HAP-1 (cell line): ENCODE measurements around the gene ATP2C2.
"Not testable (repeated sequence)": the region's sequence is repeated elsewhere in the genome, so short reads cannot be mapped to it uniquely, and the experiment has no call there.

Source experiments
- DNase-seq, 2 experiments: peaks; one replicate each; pipeline ENCODE4 v3.0.0-alpha.2; 2016 to 2020; ENCODE audit warnings: low spot score in 2 of 2
- H3K27me3 ChIP-seq: fragments of 250-450 bp; sonication (Bioruptor Pico); 2 replicates; pipeline ENCODE4 v1.5.1; 2020; ENCODE audit warnings: low read depth, mild to moderate bottlenecking, moderate library complexity
- H3K36me3 ChIP-seq: fragments of 250-450 bp; sonication (Bioruptor Pico); replicated peaks from 2 replicates; pipeline ENCODE4 v1.5.1; 2020; ENCODE audit warnings: mild to moderate bottlenecking
- H3K4me1 ChIP-seq: fragments of 250-450 bp; sonication (Bioruptor Pico); 2 replicates; pipeline ENCODE4 v1.5.1; 2020; ENCODE audit warnings: mild to moderate bottlenecking
- H3K4me3 ChIP-seq: fragments of 250-450 bp; sonication (Bioruptor Pico); 2 replicates; pipeline ENCODE4 v1.5.1; 2020; ENCODE audit warnings: mild to moderate bottlenecking, moderate library complexity
- H3K9me3 ChIP-seq: fragments of 250-450 bp; sonication (Bioruptor Pico); 2 replicates; pipeline ENCODE4 v1.5.1; 2020; ENCODE audit warnings: mild to moderate bottlenecking, moderate library complexity
- in situ Hi-C: fragments of 300-500 bp; cut with MboI; formaldehyde crosslinking; loops from 3 replicates; pipeline ENCODE4 v1.14.3; 2020; ENCODE audit warnings: low sequenced_read_pairs, inconsistent platforms, mixed read lengths

ATP2C2 gene

DNA sequence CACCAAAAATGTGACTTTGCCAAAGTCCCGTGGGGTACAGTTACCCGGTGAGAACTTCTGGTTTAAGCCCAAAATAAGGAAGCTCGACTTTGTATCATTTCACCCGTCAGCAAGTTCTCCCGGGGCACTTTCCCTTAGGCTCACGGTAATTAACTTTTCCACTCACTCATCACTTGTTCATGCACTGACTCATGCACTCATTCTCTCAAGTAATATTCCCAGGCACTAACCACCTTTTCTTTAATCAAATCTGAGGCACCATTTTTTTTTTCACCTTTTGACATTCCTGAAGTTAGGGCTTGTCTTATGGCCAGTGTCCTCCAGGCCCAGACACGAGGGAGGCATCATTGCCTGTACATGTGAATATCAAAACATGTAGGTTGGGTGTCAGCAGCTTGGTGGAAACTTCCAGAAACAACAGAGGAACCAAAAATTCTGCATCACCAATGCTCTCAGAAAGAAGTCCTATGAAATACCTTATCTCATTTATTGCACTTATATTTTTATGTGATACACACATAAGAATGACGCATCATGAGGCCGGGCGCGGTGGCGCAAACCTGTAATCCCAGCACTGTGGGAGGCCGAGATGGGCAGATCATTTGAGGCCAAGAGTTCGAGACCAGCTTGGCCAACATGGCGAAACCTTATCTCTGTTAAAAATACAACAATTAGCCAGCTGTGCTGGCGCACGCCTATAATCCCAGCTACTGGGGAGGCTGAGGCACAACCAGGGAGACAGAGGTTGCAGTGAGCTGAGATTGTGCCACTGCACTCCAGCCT lies 36.1 kb upstream of the ATP2C2 start:
- in situ Hi-C loops, result no loop called here
- DNase-seq, result no peak
- H3K4me3 ChIP-seq, result no peak overlapping the region
- no peaks in the 10 kb centered on the region for H3K27me3 ChIP-seq
- no peaks in the 10 kb centered on the region; the same call in 1 of the 2 replicates for H3K9me3 ChIP-seq
- no peaks in the 10 kb centered on the region for H3K4me1 ChIP-seq
- H3K36me3 ChIP-seq, result no peaks in the 10 kb centered on the region

DNA sequence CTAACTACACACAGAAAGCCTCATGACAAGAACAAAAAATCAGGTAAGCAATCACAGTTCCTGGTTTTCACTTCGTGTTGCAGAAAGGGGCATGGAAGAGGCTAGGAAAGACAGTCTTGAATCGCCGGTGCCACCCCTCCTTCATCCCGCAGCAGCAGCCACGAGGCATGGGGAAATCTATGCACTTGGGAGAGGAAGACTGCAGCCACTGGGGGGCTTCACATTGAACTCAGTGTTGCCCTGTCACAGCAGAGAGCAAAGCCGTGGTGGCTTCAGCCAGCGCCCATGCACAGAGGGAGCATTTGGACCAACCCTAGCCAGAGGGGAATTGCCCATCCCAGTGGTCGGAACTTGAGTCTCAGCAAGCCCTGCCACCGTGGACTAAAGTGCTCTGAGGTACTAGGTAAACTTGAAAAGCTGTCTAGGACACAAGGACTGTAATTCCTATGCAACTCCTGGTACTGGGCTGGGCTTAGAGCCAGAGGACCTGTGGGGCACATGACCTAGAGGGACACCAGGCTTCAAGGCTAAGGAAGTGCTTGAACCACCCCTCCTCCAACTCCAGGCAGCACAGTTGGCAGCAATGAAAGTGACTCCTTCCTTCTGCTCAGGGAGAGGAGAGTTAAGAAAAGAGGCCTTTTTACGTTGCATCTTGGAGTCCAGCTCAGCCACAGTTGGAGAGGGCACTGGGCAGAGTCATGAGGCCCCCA lies 35.2 kb upstream of the ATP2C2 start:
- Histone ChIP-seq H3K36me3 (no peaks in the 10 kb centered on the region), H3K27me3 (no peaks in the 10 kb centered on the region), H3K4me1 (no peaks in the 10 kb centered on the region), H3K9me3 (peaks cover 2% of the 10 kb centered on the region; the same call in 1 of the 2 replicates), H3K4me3 (no peak overlapping the region)
- no peak for DNase-seq
- in situ Hi-C loops, result no loop called here

DNA sequence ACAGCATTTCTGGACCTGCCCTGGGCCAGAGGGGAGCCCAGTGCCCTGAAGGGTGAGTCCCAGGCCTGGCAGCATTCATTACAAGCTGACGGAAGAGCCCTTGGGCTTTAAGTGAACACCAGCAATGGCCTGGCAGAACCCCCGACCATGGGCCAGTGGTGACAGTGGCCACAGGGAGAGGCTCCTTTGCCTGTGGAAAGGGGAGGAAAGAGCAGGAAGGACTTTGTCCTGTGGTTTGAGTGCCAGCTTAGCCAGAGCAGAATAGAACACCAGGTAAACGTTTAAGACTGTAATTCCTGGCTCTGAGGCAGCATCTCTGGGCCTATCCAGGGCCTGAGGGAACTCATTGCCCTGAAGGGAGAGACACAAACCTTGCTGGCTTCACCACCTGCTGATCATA lies 34.3 kb upstream of the ATP2C2 start:
- in situ Hi-C loops, result no loop called here
- Histone ChIP-seq H3K36me3 (no peaks in the 10 kb centered on the region), H3K27me3 (no peaks in the 10 kb centered on the region; the same call in 1 of the 2 replicates), H3K9me3 (peaks cover 2% of the 10 kb centered on the region; the same call in 1 of the 2 replicates), H3K4me3 (no peak overlapping the region), H3K4me1 (no peaks in the 10 kb centered on the region)
- no peak for DNase-seq

DNA sequence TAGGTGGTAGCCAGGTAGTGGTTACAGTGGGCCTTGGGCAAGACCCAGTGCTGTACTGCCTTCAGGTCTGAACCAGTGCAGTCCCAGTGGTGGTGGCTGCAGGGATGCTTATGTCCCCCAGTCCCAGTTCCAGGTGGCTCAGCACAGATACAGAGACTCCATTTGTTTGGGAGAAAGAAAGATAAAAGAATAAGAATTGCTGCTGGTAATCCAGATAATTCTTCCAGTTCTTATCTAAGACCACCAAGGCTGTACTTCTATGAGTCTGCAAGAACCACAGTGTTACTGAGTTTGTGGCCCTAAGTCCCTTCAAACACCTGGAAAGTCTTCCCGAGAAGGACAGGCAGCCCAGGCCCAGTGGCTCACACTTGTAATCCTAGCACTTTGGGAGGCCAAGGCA lies 33.9 kb upstream of the ATP2C2 start:
- H3K9me3 ChIP-seq, result peaks cover 2% of the 10 kb centered on the region; the same call in 1 of the 2 replicates
- no peak overlapping the region for H3K4me3 ChIP-seq
- no peaks in the 10 kb centered on the region for H3K4me1 ChIP-seq
- in situ Hi-C loops, result no loop called here
- no peaks in the 10 kb centered on the region; the same call in 1 of the 2 replicates for H3K27me3 ChIP-seq
- H3K36me3 ChIP-seq, result no peaks in the 10 kb centered on the region
- DNase-seq, result no peak

DNA sequence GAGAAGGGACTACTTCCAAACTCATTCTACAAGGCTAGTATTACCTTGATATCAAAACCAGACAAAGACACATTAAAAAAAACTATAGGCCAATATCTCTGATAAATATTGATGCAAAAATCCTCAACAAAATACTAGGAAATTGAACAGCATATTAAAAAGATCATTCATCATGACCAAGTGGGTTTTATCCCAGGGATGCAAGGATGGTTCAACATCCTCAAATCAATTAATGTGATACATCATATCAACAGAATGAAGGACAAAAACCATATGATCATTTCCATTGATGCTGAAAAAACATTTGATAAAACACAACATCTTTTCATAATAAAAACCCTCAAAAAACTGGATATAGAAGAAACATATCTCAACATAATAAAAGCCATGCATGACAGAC lies 31.1 kb upstream of the ATP2C2 start:
- in situ Hi-C loops, DNase-seq, H3K4me3 ChIP-seq, H3K27me3 ChIP-seq, H3K4me1 ChIP-seq, H3K9me3 ChIP-seq, H3K36me3 ChIP-seq: not testable (repeated sequence)

DNA sequence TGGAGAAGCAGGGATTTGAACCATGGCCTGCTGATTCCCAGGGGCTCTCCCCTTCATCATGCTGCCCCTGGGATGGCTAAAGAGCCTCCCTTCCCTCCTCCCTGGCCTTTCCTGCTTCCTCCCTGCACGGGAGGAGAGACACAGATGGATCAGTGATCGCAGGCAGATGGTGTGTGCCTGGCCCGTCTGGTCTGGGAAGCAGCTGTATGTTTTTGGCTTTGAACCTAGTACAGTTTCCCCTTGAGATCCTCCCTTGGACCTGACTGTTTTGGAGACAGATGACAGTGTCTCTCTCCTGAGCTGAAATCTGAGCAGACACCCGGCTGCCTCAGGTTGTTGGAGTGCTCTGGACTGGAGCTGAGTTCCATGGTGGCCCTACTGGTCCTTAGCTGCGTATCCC lies 29.0 kb upstream of the ATP2C2 start:
- Histone ChIP-seq H3K4me3 (no peak overlapping the region), H3K4me1 (no peaks in the 10 kb centered on the region), H3K27me3 (no peaks in the 10 kb centered on the region; the same call in 1 of the 2 replicates), H3K9me3 (peaks cover 2% of the 10 kb centered on the region; the same call in 1 of the 2 replicates), H3K36me3 (no peaks in the 10 kb centered on the region)
- in situ Hi-C loops, result no loop called here
- no peak for DNase-seq

DNA sequence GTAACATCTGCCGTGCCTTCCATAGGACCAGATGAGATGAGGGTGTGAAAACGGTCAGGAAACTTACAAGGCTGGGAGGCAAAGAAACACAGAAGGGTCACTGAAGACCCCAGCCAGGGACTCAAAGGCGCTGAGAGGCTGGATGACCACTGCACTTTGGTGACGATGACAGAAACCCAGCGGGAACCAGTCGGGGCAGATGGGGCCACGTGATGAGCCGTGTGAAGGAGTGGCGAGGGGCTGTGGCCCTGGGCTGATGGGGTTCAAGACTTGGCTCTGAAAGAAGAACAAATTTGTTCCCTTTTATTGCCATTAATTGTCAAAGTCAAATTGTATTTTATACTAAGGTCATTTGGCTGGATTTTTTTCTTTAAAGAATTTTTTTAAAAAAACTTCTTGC lies 28.6 kb upstream of the ATP2C2 start:
- no peak for DNase-seq
- peaks cover 2% of the 10 kb centered on the region; the same call in 1 of the 2 replicates for H3K9me3 ChIP-seq
- in situ Hi-C loops, result no loop called here
- H3K36me3 ChIP-seq, result no peaks in the 10 kb centered on the region
- H3K4me3 ChIP-seq, result no peak overlapping the region
- no peaks in the 10 kb centered on the region for H3K4me1 ChIP-seq
- no peaks in the 10 kb centered on the region; the same call in 1 of the 2 replicates for H3K27me3 ChIP-seq

DNA sequence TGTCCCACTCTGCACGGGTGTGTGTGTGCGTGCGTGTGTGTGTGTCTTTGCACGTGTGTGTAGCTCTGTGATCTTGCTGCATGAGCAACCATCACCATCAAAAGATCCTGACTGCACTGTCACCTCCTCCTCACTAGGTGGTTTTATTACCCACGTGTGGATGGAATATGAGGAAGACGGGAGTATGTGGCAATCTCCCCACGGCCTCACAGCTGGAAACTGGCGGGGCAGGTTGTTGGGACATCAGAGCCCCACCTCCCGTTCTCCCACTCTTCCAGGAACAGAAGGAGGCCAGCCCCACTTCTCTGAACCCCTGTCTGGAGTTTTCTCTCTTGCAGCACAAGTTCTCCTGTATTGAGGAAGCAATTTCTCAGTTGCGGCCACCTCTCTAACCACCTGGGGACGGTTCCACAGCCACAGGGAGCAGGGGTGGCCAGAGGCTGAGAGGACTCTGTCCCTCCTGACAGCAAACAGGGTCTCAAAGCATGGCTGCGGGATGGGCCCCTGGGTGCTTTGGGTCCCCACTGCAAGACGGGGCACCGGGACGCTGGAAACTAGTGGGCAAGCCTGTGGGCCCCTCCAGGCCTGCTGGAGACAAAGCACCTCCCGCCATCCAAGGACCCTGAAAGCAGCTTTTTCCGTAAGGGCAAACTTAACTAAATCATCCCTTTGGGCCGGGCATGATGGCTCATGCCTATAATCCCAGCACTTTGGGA lies 27.9 kb upstream of the ATP2C2 start:
- H3K36me3 ChIP-seq, result no peaks in the 10 kb centered on the region
- DNase-seq, result no peak
- no peaks in the 10 kb centered on the region; the same call in 1 of the 2 replicates for H3K27me3 ChIP-seq
- H3K4me1 ChIP-seq, result no peaks in the 10 kb centered on the region
- H3K4me3 ChIP-seq, result no peak overlapping the region
- in situ Hi-C loops, result no loop called here
- H3K9me3 ChIP-seq, result peaks cover 2% of the 10 kb centered on the region; the same call in 1 of the 2 replicates

DNA sequence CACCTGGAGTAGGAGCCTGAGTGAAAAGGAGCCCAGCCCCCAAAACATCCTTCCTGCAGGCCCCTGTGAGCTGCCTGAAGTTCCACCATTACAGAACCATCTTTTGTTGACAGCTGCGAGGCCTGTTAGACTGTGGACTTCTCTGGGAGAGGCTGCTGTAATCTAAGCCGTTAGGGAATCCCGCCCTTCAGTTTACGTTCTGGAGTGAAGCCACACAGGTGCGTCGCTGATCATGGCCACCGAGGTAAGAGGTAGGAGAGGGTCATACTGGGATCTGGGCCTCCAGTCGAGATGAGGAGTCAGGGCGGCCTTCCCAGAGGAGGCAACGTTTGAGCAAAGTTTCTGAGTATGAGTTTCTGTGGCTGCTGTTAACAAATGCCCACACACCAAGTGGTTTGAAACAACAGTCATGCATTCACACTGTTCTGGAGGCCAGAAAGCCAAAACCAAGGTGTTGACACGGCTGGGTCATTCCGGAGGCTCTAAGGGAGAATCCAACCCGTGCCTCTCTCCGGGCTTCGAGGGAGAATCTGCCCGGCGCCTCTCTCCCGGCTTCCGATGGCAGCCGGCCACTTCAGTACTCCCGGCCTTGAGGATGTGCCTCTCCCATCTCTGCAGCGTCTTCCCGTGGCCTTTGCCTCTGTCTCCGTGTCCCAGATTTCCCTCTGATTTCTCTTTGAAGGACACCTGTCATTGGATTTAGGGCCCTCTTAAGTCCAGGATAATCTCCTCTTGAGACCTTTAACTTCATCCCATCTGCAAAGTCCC lies 26.6 kb upstream of the ATP2C2 start:
- in situ Hi-C loops, result no loop called here
- Histone ChIP-seq H3K4me3 (no peak overlapping the region), H3K27me3 (no peaks in the 10 kb centered on the region; the same call in 1 of the 2 replicates), H3K36me3 (no peaks in the 10 kb centered on the region), H3K4me1 (no peaks in the 10 kb centered on the region), H3K9me3 (peaks cover 2% of the 10 kb centered on the region; the same call in 1 of the 2 replicates)
- no peak for DNase-seq

DNA sequence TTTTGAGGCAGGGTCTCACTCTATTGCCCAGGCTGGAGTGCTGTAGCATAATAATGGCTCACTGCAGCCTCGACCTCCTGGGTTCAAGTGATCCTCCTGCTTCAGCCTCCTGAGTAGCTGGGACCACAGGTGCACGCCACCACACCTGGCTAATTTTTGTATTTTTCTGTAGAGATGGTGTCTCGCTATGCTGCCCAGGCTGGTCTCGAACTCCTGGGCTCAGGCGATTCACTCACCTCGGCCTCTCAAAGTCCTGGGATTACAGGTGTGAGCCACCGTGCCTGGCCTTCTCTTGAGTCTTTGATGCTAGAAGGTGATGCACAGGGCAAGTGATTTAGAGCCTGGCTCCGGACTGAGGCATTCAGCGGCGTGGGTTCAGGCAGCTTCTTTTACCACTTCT lies 24.5 kb upstream of the ATP2C2 start:
- H3K9me3 ChIP-seq, result not testable (repeated sequence)

DNA sequence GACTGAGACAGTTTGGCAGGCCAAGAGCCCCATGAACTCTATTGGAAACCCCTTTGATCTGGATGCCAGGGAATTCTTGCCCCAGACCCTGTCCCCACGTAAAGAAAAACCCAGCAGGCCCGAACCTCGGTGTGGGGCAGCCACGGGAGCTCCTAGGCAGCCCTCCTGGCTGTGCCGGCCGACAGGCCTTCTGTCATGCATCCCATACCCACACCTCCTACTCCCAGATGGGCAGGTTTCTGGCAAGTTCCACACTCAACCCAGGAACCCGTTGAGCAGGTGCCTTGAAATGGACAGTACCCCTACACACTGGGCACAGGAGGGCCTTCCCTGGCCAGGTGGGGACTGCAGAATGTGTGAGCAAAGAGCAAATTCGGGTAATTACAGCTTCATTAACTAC lies 23.6 kb upstream of the ATP2C2 start:
- no peak for DNase-seq
- no peak overlapping the region for H3K4me3 ChIP-seq
- H3K4me1 ChIP-seq, result no peaks in the 10 kb centered on the region
- in situ Hi-C loops, result no loop called here
- no peaks in the 10 kb centered on the region for H3K27me3 ChIP-seq
- H3K9me3 ChIP-seq, result no peaks in the 10 kb centered on the region
- H3K36me3 ChIP-seq, result no peaks in the 10 kb centered on the region

More for the DNA sequence above, 24.5 kb upstream of the ATP2C2 start:
- H3K4me1 ChIP-seq, in situ Hi-C loops, H3K27me3 ChIP-seq, H3K4me3 ChIP-seq, H3K36me3 ChIP-seq, DNase-seq: not testable (repeated sequence)

DNA sequence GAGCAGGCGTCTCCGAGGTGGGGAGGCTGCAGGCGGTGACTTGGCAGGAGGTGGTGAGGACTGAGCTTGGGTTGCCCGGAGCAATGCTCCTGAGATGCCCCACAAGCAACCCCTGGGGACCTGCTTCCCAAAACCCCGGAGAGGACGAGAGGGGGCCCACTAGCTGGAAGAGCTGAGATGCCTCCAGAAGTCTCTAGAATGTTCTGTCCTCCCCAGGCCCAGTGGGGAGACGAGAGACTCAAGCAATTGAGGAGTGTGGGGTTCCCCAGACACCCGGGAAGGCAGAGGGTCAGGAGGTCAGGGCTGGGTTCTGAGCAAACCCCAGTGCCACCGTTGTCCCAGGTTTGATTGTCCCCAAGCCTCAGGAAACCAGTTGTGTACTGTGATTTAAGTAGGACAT lies 21.2 kb upstream of the ATP2C2 start:
- H3K27me3 ChIP-seq, result no peaks in the 10 kb centered on the region

DNA sequence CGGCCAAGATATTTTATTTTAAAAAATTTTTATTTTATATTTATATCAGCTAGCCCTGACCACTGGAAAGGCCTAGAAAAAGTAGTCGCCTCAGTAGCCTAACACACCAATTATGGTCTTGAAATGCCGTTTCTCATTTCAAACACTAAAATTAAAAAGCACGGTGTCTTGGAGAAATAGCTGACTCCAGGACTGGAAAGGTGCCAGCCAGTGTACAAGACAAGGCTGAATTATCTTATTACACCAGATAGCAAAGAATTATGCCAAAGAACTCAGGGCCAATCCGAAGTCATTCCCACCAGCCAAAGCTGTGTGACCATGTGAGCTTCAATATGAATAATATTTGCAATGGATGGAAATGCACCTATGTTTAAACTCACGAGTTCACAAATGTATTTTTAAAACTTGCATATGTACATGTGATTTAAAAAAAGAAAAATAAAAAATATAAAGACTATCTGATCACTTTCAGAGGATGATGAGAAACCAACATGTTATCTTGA lies 19.9 kb upstream of the ATP2C2 start:
- no peaks in the 10 kb centered on the region for H3K9me3 ChIP-seq
- no peaks in the 10 kb centered on the region for H3K27me3 ChIP-seq
- no peaks in the 10 kb centered on the region for H3K36me3 ChIP-seq
- no peak for DNase-seq
- in situ Hi-C loops, result no loop called here
- no peaks in the 10 kb centered on the region for H3K4me1 ChIP-seq
- H3K4me3 ChIP-seq, result no peak overlapping the region

More for the DNA sequence above, 21.2 kb upstream of the ATP2C2 start:
- H3K9me3 ChIP-seq, result no peaks in the 10 kb centered on the region
- no peaks in the 10 kb centered on the region for H3K36me3 ChIP-seq
- no peaks in the 10 kb centered on the region for H3K4me1 ChIP-seq
- H3K4me3 ChIP-seq, result no peak overlapping the region
- no peak for DNase-seq
- in situ Hi-C loops, result no loop called here
